Ovary (tissue), 3 donors: ENCODE data around the gene MYH7B.

ENCODE experiments used
- CTCF ChIP-seq, 3 donors: fragments of 450-650 bp in 2 of 3; fragments of 200-600 bp in 1 of 3; IDR thresholded peaks; one replicate each; pipeline versions ENCODE4 v1.5.1 to v1.8.0; 2016 to 2022; ENCODE audit warnings: antibody characterized with exemption in 3 of 3, mild to moderate bottlenecking in 1 of 3
- EP300 ChIP-seq: sonication (generic); formaldehyde crosslinking; IDR thresholded peaks from one replicate; pipeline ENCODE4 v1.6.1; 2017; ENCODE audit warnings: antibody characterized with exemption
- POLR2A ChIP-seq: fragments of 450-650 bp; IDR thresholded peaks from one replicate; pipeline ENCODE4 v1.6.1; 2017; ENCODE audit warnings: antibody characterized with exemption, mild to moderate bottlenecking, moderate library complexity
- donor health status: DM: no; HTN: no; CAD: no.

- TF ChIP-seq POLR2A (no peak), CTCF (IDR thresholded peaks at IDR 0.05) (no peak), EP300 (no peak)
Observed at GRCh38 chr20:35003211-35004031, 47.8 kb downstream of the MYH7B start.
